PC-3 (cell line): Measurements from ENCODE around the gene RINL.

Experiments used
- CTCF ChIP-seq: fragments of 300-600 bp; sonication (generic); conservative IDR thresholded peaks from 2 replicates; pipeline ENCODE4 v1.5.1; 2017; ENCODE audit warnings: antibody characterized with exemption, low read depth, mild to moderate bottlenecking, low read length
- EZH2 ChIP-seq: fragments of 300-600 bp; sonication (generic); IDR thresholded peaks from one replicate; pipeline ENCODE4 v1.6.1; 2017; ENCODE audit warnings: antibody characterized with exemption, mild to moderate bottlenecking, low read length; ENCODE audit not compliant: unreplicated experiment

DNA sequence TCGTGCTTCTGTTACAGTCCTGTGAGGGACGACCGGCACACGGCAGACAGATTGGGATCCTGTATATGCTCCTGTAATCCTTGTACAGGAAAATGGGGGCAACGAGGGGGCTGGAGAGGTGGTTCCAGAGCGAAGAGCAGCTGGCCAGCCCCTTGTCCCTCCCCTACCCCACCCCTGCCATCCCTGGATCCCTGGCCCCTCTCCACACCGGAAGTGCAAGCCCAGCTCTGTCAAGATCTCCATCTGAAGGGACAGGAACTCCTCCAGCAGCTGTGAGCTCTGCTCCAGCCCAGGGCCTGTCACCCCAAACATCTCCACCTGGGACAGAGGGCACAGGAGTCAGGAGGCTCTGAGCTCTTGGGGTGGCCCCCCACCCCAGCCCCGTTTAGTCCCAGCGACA is 39.4 kb upstream of the RINL start:
- TF ChIP-seq CTCF (no peak), EZH2 (no peak)
